GM19468 (cell line): Measurements from ENCODE around the gene PAFAH1B2.

Experiments used
- ATAC-seq: cut with Tn5 transposase; IDR thresholded peaks from one replicate; pipeline ENCODE4 v1.9.1; 2021; ENCODE audit warnings: mild to moderate bottlenecking, moderate library complexity, moderate number of reproducible peaks; ENCODE audit not compliant: unreplicated experiment; ENCODE audit errors: extremely low read depth

PAFAH1B2 gene

GRCh38 chr11:117186431-117186761 lies 42.3 kb downstream of the PAFAH1B2 start:
- ATAC-seq = no peak

GRCh38 chr11:117187007-117187406 lies 42.9 kb downstream of the PAFAH1B2 start:
- no peak for ATAC-seq

- no peak for ATAC-seq
Observed at GRCh38 chr11:117187428-117187798, 43.3 kb downstream of the PAFAH1B2 start.

GRCh38 chr11:117187799-117188481 lies 43.9 kb downstream of the PAFAH1B2 start:
- ATAC-seq = no peak

DNA sequence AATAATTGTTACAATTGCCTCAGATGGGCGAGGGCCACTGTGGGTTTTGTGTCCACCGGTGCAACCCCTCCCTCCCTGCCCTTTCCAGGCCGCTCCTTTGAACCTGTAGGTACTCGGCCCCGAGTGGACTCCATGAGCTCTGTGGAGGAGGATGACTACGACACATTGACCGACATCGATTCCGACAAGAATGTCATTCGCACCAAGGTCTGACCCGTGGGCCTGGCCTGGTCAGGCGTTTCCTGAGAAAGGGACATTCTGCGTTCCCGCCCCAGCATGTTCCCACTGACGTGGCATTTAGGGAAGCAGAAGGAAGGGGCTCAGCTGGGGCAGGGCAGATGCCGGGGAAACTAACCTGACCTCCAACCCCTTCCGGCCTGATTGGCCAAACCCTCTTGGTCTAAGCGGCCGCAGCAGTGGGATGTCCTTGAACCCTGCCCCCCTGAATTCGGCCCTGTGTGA lies 44.6 kb downstream of the PAFAH1B2 start:
- ATAC-seq = no peak

DNA sequence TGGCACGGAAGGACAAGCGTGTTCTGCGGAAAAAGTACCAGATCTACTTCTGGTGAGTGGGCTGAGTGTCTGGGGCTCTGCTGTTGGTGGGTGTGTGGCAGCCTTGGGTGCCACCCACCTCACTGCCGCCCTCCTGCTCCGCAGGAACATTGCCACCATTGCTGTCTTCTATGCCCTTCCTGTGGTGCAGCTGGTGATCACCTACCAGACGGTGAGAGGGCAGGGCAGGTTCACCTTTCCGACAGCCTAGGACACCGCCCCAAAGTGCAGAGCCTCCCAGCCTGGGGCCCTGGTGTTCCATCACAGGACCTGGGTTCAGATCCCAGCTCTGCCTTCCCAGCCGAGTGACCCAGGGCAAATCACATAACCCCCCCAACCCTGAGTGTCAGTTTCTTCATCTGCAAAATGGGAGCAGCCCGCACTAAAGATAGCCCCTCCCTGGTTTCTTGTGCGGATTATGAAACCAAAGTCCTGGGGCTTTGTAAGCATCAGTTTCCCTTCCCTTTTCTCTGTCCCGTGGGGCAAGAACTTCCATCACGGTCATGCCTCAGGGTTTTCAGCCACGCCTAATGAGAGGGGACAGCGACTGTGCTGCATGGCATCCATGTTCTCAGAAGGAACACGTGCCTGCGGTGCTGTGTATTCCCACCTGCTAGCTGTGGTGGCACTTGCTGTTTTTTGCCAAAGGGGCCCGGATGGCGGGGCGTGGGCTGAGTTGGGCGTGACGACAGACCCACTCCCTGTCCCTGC lies 45.3 kb downstream of the PAFAH1B2 start:
- no peak for ATAC-seq

DNA sequence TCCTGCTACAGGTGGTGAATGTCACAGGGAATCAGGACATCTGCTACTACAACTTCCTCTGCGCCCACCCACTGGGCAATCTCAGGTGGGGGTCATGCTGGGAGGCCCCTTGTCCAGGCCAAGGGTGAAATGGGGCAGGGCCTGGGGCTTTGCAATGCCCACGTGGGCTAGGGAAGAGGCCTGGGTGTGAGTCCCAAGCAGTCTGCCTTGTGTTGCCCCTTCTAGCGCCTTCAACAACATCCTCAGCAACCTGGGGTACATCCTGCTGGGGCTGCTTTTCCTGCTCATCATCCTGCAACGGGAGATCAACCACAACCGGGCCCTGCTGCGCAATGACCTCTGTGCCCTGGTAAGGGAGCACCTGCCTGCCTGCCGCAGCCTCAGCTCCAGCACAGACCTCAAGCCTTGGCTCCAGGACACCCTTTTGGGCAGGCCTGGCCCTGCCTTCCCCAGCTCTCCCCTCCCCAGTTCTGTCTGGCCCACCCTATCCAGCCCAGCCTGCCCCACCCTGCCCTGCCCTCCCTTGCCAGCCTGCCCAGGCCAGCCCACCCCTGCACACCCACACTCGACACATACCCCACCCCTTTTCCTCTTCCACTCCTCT lies 46.0 kb downstream of the PAFAH1B2 start:
- no peak for ATAC-seq

GRCh38 chr11:117191680-117192400 lies 47.8 kb downstream of the PAFAH1B2 start:
- no peak for ATAC-seq

GRCh38 chr11:117192401-117192875 lies 48.4 kb downstream of the PAFAH1B2 start:
- ATAC-seq = no peak

GRCh38 chr11:117193130-117194020 lies 49.3 kb downstream of the PAFAH1B2 start:
- ATAC-seq = no peak

DNA sequence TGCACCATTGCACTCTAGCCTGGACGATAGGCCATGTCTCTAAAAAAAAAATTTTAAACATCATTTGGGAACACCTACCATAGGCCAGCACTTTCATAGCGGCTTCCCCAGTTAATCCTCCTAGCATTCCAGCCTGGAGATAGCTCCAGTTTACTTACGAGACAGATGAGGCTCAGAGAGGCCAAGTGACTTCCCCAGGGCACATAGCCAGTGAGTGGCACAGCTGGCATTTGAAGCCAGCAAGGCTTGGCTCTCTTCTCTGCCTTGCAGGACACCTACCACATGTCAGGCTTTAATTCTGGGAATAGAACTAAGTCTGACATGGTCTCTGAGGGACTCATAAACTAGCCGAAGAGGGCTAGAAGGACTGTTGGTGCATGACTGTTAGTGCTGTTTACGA lies 50.2 kb downstream of the PAFAH1B2 start:
- ATAC-seq = no peak

DNA sequence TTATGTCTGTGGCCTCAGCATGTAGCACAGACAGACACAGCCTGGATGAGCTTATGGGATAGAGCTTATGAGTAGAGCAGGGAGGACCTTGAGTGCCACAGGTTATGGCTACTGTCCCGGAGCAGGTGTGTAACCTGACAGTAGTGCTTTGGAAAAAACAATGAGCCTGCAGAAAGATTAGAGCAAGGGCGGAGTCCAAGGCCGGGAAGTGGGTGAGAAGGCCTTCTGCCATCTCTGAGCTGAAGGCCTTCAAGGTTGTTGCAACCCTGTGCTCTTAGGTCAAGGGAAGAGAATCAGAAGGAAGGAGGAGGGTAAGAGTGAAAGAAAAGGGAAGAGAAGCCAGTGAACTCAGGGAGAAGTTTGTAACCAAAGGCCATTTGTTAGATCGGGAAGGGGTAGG lies 51.2 kb downstream of the PAFAH1B2 start:
- no peak for ATAC-seq

DNA sequence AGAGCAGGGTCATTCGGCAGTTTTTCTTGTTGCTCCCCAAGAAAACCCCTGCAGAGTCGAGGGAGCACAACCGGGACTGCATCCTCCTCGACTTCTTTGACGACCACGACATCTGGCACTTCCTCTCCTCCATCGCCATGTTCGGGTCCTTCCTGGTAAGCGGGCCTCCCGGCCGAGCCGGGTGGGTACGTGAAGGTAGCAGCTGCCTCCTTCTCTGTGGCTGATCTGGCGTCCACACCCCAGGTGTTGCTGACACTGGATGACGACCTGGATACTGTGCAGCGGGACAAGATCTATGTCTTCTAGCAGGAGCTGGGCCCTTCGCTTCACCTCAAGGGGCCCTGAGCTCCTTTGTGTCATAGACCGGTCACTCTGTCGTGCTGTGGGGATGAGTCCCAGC lies 51.7 kb downstream of the PAFAH1B2 start:
- ATAC-seq = no peak

- ATAC-seq = no peak
Observed at GRCh38 chr11:117197006-117197405, 52.9 kb downstream of the PAFAH1B2 start.

- ATAC-seq = no peak
Observed at GRCh38 chr11:117197516-117198456, 53.7 kb downstream of the PAFAH1B2 start.

DNA sequence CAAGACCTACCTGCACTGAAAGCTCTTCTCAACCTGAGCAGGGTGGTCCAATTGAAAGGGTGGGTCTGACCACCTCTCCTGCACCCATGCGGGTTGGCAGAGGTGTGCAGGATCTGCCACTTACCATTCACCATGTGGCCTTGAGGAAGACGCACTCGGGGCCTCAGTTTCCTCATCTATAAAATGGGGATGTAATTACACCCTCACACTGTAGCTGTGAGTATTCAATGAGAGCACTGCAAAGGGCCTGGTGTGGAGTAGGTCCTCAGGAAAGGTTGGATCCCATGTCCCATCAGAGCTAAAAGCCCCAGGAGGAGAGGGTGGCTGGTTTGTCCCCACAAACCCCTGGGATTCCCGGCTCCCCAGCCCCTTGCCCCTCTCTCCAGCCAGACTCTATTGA lies 54.5 kb downstream of the PAFAH1B2 start:
- no peak for ATAC-seq

DNA sequence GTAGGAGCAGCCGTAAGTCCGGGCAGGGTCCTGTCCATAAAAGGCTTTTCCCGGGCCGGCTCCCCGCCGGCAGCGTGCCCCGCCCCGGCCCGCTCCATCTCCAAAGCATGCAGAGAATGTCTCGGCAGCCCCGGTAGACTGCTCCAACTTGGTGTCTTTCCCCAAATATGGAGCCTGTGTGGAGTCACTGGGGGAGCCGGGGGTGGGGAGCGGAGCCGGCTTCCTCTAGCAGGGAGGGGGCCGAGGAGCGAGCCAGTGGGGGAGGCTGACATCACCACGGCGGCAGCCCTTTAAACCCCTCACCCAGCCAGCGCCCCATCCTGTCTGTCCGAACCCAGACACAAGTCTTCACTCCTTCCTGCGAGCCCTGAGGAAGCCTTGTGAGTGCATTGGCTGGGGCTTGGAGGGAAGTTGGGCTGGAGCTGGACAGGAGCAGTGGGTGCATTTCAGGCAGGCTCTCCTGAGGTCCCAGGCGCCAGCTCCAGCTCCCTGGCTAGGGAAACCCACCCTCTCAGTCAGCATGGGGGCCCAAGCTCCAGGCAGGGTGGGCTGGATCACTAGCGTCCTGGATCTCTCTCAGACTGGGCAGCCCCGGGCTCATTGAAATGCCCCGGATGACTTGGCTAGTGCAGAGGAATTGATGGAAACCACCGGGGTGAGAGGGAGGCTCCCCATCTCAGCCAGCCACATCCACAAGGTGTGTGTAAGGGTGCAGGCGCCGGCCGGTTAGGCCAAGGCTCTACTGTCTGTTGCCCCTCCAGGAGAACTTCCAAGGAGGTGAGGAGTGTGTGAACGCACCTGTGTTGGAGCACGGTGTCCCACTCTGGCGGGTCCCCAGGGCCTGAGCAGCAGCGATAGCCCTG lies 55.2 kb downstream of the PAFAH1B2 start, which contains the start of gene TAGLN:
Gene TAGLN (plus strand): TSS at position 318 of the 863 bp plus-strand sequence. CDS start 3,644 bp downstream, outside the sequence.
- no peak for ATAC-seq
